Activated CD8-positive, alpha-beta memory T cell treated with anti-CD3 and anti-CD28 coated beads for 24 hours (primary cell): ENCODE results near the gene ALDH1B1.
"Not testable (repeated sequence)": the region's sequence is repeated elsewhere in the genome, so short reads cannot be mapped to it uniquely, and the experiment has no call there.

ENCODE experiments used
- DNase-seq: peaks from one replicate; pipeline ENCODE4 v3.0.0-alpha.2; 2020

Gene ALDH1B1

GRCh38 chr9:38362852-38363588 is 29.5 kb upstream of the ALDH1B1 start:
- DNase-seq, result no peak

- DNase-seq, result no peak
Observed at GRCh38 chr9:38363589-38363925, 28.9 kb upstream of the ALDH1B1 start.

GRCh38 chr9:38367898-38368297 is 24.6 kb upstream of the ALDH1B1 start:
- no peak for DNase-seq

GRCh38 chr9:38368731-38369130 is 23.8 kb upstream of the ALDH1B1 start:
- DNase-seq, result no peak

- no peak for DNase-seq
Observed at GRCh38 chr9:38370176-38370575, 22.3 kb upstream of the ALDH1B1 start.

- no peak for DNase-seq
Observed at GRCh38 chr9:38371495-38371894, 21.0 kb upstream of the ALDH1B1 start.

- no peak for DNase-seq
Observed at GRCh38 chr9:38372762-38373619, 19.5 kb upstream of the ALDH1B1 start.

GRCh38 chr9:38373679-38374078 is 18.8 kb upstream of the ALDH1B1 start:
- DNase-seq, result no peak

GRCh38 chr9:38374847-38375571 is 17.5 kb upstream of the ALDH1B1 start:
- DNase-seq, result no peak

GRCh38 chr9:38375572-38375963 is 16.9 kb upstream of the ALDH1B1 start:
- no peak for DNase-seq

GRCh38 chr9:38376021-38376670 is 16.4 kb upstream of the ALDH1B1 start:
- no peak for DNase-seq

- not testable (repeated sequence) for DNase-seq
Observed at GRCh38 chr9:38377336-38378083, 15.0 kb upstream of the ALDH1B1 start.

- DNase-seq, result no peak
Observed at GRCh38 chr9:38380230-38380871, 12.2 kb upstream of the ALDH1B1 start.

GRCh38 chr9:38380872-38381534 is 11.5 kb upstream of the ALDH1B1 start:
- no peak for DNase-seq

GRCh38 chr9:38382141-38382540 is 10.4 kb upstream of the ALDH1B1 start:
- DNase-seq, result no peak

GRCh38 chr9:38384990-38385848 is 7.3 kb upstream of the ALDH1B1 start:
- no peak for DNase-seq

- no peak for DNase-seq
Observed at GRCh38 chr9:38385896-38386295, 6.6 kb upstream of the ALDH1B1 start.

- DNase-seq, result no peak
Observed at GRCh38 chr9:38386319-38386895, 6.1 kb upstream of the ALDH1B1 start.

GRCh38 chr9:38387066-38387465 is 5.4 kb upstream of the ALDH1B1 start:
- no peak for DNase-seq

- no peak for DNase-seq
Observed at GRCh38 chr9:38387751-38388150, 4.8 kb upstream of the ALDH1B1 start.
